T-helper 2 cell (primary cell): Measurements from ENCODE around the gene C21orf58.

Experiments used
- DNase-seq, 5 experiments: peaks; one replicate each; pipeline versions ENCODE4 v3.0.0 to v3.0.0-alpha.2; 2012 to 2022

C21orf58 gene

DNA sequence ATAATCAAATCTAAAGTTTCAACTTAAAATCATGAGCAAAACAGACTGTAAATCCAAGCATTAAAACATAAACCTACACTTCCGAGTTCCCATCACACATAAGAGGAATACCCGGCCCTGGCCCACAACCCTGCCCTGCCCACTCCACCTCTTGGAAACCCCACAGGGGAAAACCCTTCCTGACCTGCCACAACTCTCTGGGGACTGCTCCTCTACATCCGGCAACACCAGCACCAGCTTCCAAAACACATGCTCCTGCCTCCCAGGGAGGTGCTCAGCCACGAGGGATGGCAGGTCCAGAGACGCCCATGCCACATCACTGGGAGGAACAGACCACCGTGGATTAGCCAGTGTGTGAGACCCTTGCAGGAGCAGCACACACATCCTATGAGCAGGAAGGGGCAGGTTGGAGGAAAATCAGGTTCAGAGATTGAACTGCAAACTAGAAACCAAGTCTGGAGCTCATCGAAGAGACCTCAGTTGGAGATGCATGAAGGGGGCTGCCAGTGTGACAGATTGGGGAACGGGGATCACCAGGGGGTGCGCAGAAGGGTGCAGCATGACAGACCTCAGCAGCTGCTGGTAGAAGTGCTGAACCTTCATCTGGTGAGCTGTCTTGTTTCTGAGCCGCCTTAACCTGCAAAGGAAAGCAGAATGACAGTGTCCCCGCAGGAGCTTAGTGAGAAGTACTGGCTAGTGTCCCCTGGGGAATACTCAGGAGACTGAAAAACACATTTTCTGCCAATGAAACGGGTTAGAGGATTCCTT lies 69.3 kb downstream of the C21orf58 start:
- no peak for DNase-seq

DNA sequence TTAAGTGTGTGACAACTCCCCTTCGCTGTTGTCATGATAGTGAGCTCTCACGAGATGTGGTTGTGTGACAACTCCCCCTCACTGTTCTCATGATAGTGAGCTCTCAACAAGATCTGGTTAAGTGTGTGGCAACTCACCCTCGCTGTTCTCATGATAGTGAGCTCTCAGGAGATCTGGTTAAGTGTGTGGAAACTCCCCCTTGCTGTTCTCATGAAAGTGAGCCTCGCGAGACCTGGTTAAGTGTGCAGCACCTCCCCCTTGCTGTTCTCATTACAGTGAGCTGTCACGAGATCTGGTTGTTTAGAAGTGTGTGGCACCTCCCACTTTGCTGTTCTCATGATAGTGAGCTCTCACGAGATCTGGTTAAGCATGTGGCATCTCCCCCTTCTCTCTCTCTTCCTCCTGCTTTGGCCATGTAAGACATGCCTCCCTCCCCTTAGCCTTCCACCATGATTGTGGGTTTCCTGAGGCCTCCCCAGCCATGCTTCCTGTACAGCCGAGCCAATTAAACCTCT lies 70.0 kb downstream of the C21orf58 start:
- DNase-seq: peak in 3 of 5 experiments; percentile 24 to 92 (median 28)

- DNase-seq: no peak
These were observed 70.8 kb downstream of the C21orf58 start for GRCh38 chr21:46252840-46253239.
